ENCODE data around the gene TBCD. TPM values are rescaled to one million over a fixed set of nuclear protein-coding genes. Genes with fewer than 3 reads are reported as not detected.

TBCD gene
- polyA plus RNA-seq, 1 donor from 2014 or later: 67.2 TPM

DNA sequence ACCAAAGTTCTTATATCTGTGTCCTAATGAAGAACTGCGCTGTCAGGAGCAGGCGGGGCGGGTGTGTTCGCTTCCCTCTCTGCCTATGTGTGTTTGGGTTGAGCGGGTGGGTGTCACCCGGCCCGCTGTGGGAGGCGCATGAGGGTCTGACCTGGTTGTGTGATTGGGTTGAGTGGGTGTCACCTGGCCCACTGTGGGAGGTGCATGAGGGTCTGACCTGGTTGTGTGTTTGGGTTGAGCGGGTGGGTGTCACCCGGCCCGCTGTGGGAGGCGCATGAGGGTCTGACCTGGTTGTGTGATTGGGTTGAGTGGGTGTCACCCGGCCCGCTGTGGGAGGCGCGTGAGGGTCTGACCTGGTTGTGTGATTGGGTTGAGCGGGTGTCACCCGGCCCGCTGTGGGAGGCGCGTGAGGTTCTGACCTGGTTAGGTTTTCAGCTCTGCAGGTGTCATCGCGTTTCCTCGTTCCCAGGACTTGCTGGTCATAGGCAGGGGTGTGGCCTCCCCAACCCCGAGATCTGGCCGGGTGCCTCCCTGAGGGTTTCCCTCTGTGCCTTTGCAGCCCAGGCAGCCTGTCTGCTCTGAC is 157.5 kb downstream of the TBCD start:
- Histone ChIP-seq H3K9ac (ENCODE audit: low read length) (no peak overlapping the region), H4K20me1 (ENCODE audit: insufficient read depth) (no peaks in the 10 kb centered on the region), H3F3A (ENCODE audit: insufficient read depth, low read length, poor library complexity, severe bottlenecking) (no peaks in the 10 kb centered on the region), H3K79me2 (replicated peaks; ENCODE audit: insufficient read depth, low read length) (no peaks in the 10 kb centered on the region), H3K4me2 (ENCODE audit: low read length) (no peak overlapping the region), H2AFZ (ENCODE audit: low read depth, low read length) (no peak overlapping the region), H3K27me3 (ENCODE audit: insufficient read depth, low read depth, low read length) (no peaks in the 10 kb centered on the region), H3K36me3 (ENCODE audit: insufficient read depth, low read length) (no peaks in the 10 kb centered on the region), H3K9me2 (ENCODE audit: insufficient read depth, low read length) (no peaks in the 10 kb centered on the region), H3K27ac (ENCODE audit: low read length) (no peak overlapping the region), H3K9me3 (ENCODE audit: low read length) (no peaks in the 10 kb centered on the region), H3K4me3 (ENCODE audit: low read length) (no peak overlapping the region)
- TF ChIP-seq MXI1 (conservative IDR thresholded peaks at IDR 0.05; ENCODE audit: poor library complexity, severe bottlenecking) (no peak), RAD21 (conservative IDR thresholded peaks at IDR 0.05) (no peak), EZH2 (IDR thresholded peaks at IDR 0.05; ENCODE audit: borderline replicate concordance, insufficient read depth, low read length, poor library complexity, severe bottlenecking) (no peak), TAF1 (IDR thresholded peaks at IDR 0.05; ENCODE audit: low read depth) (no peak), EP300 (conservative IDR thresholded peaks at IDR 0.05; ENCODE audit: poor library complexity, severe bottlenecking) (no peak), POLR2AphosphoS5 (IDR thresholded peaks at IDR 0.05) (no peak)

DNA sequence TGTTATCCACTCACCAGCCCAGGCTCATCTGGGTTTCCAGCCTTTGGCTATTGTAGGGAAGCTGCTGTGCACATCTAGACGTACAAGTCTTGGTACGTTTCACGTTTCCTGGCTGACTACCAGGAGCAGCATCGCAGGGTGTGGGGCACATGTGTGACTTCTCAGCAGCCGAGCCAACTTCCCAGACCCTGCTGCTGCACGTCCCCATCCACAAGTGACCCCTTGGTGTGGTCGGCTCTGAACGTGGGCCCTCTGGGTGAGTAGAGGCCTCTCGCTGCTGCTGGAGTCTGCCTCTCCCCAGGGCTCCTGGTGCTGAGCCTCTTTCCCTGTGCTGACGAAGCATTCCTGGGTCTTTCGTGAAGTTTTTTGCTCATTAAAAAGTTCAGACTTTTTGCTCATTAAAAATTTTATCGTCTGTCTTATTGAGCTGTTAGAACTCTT is 158.2 kb downstream of the TBCD start:
- Histone ChIP-seq H3K36me3 (ENCODE audit: insufficient read depth, low read length) (no peaks in the 10 kb centered on the region), H2AFZ (ENCODE audit: low read depth, low read length) (no peak overlapping the region), H3K9me3 (ENCODE audit: low read length) (no peaks in the 10 kb centered on the region), H3K4me3 (ENCODE audit: low read length) (no peak overlapping the region), H3K4me2 (ENCODE audit: low read length) (no peak overlapping the region), H3K9ac (ENCODE audit: low read length) (no peak overlapping the region), H3K9me2 (ENCODE audit: insufficient read depth, low read length) (no peaks in the 10 kb centered on the region), H3K27me3 (ENCODE audit: insufficient read depth, low read depth, low read length) (no peaks in the 10 kb centered on the region), H3K79me2 (replicated peaks; ENCODE audit: insufficient read depth, low read length) (no peaks in the 10 kb centered on the region), H3F3A (ENCODE audit: insufficient read depth, low read length, poor library complexity, severe bottlenecking) (no peaks in the 10 kb centered on the region), H4K20me1 (ENCODE audit: insufficient read depth) (no peaks in the 10 kb centered on the region), H3K27ac (ENCODE audit: low read length) (no peak overlapping the region)
- TF ChIP-seq SMC3 (conservative IDR thresholded peaks at IDR 0.05; ENCODE audit: poor library complexity) (no peak), MXI1 (conservative IDR thresholded peaks at IDR 0.05; ENCODE audit: poor library complexity, severe bottlenecking) (no peak), TAF1 (IDR thresholded peaks at IDR 0.05; ENCODE audit: low read depth) (no peak), EP300 (conservative IDR thresholded peaks at IDR 0.05; ENCODE audit: poor library complexity, severe bottlenecking) (no peak), RAD21 (conservative IDR thresholded peaks at IDR 0.05) (no peak)
- TF ChIP-seq, protein P1, sequence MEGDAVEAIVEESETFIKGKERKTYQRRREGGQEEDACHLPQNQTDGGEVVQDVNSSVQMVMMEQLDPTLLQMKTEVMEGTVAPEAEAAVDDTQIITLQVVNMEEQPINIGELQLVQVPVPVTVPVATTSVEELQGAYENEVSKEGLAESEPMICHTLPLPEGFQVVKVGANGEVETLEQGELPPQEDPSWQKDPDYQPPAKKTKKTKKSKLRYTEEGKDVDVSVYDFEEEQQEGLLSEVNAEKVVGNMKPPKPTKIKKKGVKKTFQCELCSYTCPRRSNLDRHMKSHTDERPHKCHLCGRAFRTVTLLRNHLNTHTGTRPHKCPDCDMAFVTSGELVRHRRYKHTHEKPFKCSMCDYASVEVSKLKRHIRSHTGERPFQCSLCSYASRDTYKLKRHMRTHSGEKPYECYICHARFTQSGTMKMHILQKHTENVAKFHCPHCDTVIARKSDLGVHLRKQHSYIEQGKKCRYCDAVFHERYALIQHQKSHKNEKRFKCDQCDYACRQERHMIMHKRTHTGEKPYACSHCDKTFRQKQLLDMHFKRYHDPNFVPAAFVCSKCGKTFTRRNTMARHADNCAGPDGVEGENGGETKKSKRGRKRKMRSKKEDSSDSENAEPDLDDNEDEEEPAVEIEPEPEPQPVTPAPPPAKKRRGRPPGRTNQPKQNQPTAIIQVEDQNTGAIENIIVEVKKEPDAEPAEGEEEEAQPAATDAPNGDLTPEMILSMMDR (IDR thresholded peaks at IDR 0.05; ENCODE audit: poor library complexity, severe bottlenecking): no peak
- TF ChIP-seq, protein P2, sequence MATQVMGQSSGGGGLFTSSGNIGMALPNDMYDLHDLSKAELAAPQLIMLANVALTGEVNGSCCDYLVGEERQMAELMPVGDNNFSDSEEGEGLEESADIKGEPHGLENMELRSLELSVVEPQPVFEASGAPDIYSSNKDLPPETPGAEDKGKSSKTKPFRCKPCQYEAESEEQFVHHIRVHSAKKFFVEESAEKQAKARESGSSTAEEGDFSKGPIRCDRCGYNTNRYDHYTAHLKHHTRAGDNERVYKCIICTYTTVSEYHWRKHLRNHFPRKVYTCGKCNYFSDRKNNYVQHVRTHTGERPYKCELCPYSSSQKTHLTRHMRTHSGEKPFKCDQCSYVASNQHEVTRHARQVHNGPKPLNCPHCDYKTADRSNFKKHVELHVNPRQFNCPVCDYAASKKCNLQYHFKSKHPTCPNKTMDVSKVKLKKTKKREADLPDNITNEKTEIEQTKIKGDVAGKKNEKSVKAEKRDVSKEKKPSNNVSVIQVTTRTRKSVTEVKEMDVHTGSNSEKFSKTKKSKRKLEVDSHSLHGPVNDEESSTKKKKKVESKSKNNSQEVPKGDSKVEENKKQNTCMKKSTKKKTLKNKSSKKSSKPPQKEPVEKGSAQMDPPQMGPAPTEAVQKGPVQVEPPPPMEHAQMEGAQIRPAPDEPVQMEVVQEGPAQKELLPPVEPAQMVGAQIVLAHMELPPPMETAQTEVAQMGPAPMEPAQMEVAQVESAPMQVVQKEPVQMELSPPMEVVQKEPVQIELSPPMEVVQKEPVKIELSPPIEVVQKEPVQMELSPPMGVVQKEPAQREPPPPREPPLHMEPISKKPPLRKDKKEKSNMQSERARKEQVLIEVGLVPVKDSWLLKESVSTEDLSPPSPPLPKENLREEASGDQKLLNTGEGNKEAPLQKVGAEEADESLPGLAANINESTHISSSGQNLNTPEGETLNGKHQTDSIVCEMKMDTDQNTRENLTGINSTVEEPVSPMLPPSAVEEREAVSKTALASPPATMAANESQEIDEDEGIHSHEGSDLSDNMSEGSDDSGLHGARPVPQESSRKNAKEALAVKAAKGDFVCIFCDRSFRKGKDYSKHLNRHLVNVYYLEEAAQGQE (IDR thresholded peaks at IDR 0.05; ENCODE audit: borderline replicate concordance): no peak

Measured in neural cell (in vitro differentiated cells).